Liver (tissue), 9 donors: ENCODE results near the gene NDUFA13. TPM values are rescaled to one million over a fixed set of nuclear protein-coding genes. Genes with fewer than 3 reads are reported as not detected.

Source experiments
- DNase-seq: peaks from one replicate; pipeline ENCODE4 v3.0.0-alpha.2; 2017; ENCODE audit warnings: low spot score
- H3K27ac ChIP-seq, 2 donors: one replicate each; pipeline ENCODE4 v1.7.0; 2013; ENCODE audit warnings: inconsistent platforms in 2 of 2, low read length in 2 of 2, control low read depth in 1 of 2, low read depth in 1 of 2, mild to moderate bottlenecking in 1 of 2
- H3K27me3 ChIP-seq, 4 donors: one replicate each; pipeline versions ENCODE4 v1.6.1 to v1.7.0; 2013; ENCODE audit warnings: low read length in 3 of 4, inconsistent platforms in 1 of 4, mild to moderate bottlenecking in 1 of 4, moderate library complexity in 1 of 4; ENCODE audit not compliant: control insufficient read depth in 4 of 4, insufficient read depth in 4 of 4
- H3K36me3 ChIP-seq, 4 donors: one replicate each; pipeline versions ENCODE4 v1.6.1 to v1.7.0; 2013; ENCODE audit warnings: low read length in 3 of 4, mild to moderate bottlenecking in 3 of 4, low read depth in 1 of 4, moderate library complexity in 1 of 4; ENCODE audit not compliant: control insufficient read depth in 4 of 4, insufficient read depth in 3 of 4
- H3K4me1 ChIP-seq, 4 donors: one replicate each; pipeline versions ENCODE4 v1.6.1 to v1.7.0; 2013; ENCODE audit warnings: low read length in 3 of 4, mild to moderate bottlenecking in 3 of 4, moderate library complexity in 1 of 4; ENCODE audit not compliant: control insufficient read depth in 4 of 4, insufficient read depth in 4 of 4
- H3K4me3 ChIP-seq, 3 donors: one replicate each; pipeline versions ENCODE4 v1.6.1 to v1.7.0; 2013; ENCODE audit warnings: low read length in 3 of 3, control low read depth in 1 of 3, low read depth in 1 of 3, mild to moderate bottlenecking in 1 of 3
- H3K9ac ChIP-seq, 2 donors: one replicate each; pipeline ENCODE4 v1.7.0; 2013; ENCODE audit warnings: low read length in 2 of 2, mild to moderate bottlenecking in 2 of 2, moderate library complexity in 2 of 2, control low read depth in 1 of 2, low read depth in 1 of 2
- H3K9me3 ChIP-seq, 4 donors: one replicate each; pipeline versions ENCODE4 v1.6.1 to v1.7.0; 2013; ENCODE audit warnings: low read length in 3 of 4; ENCODE audit not compliant: control insufficient read depth in 4 of 4
- CTCF ChIP-seq: fragments of 150-350 bp; IDR thresholded peaks from 2 replicates; pipeline ENCODE4 v1.5.1; 2017; ENCODE audit warnings: improper control_type of control experiment, low read depth, low read length; ENCODE audit not compliant: missing input control
- EGR1 ChIP-seq, 2 donors: IDR thresholded peaks; 2 replicates each; pipeline ENCODE4 v1.6.1; 2016 to 2018; ENCODE audit warnings: antibody characterized with exemption in 2 of 2, low read depth in 2 of 2
- FOXA1 ChIP-seq: IDR thresholded peaks from 2 replicates; pipeline ENCODE4 v1.6.1; 2016; ENCODE audit warnings: antibody characterized with exemption
- GABPA ChIP-seq, 2 donors: IDR thresholded peaks in 1 of 2; conservative IDR thresholded peaks in 1 of 2; 2 replicates each; pipeline ENCODE4 v1.6.1; 2016; ENCODE audit warnings: antibody characterized with exemption in 2 of 2, mild to moderate bottlenecking in 1 of 2, moderate library complexity in 1 of 2
- HNF4A ChIP-seq, 2 donors: conservative IDR thresholded peaks; 2 replicates each; pipeline ENCODE4 v1.6.1; 2016; ENCODE audit warnings: antibody characterized with exemption in 2 of 2, mild to moderate bottlenecking in 2 of 2
- HNF4G ChIP-seq: IDR thresholded peaks from 2 replicates; pipeline ENCODE4 v1.6.1; 2016; ENCODE audit warnings: antibody characterized with exemption
- MAX ChIP-seq: IDR thresholded peaks from 2 replicates; pipeline ENCODE4 v1.6.1; 2016; ENCODE audit warnings: antibody characterized with exemption
- NR2F2 ChIP-seq: IDR thresholded peaks from 2 replicates; pipeline ENCODE4 v1.6.1; 2016; ENCODE audit warnings: antibody characterized with exemption
- RAD21 ChIP-seq, 2 donors: IDR thresholded peaks; 2 replicates each; pipeline ENCODE4 v1.6.1; 2016; ENCODE audit warnings: antibody characterized with exemption in 2 of 2, mild to moderate bottlenecking in 2 of 2
- RXRA ChIP-seq, 2 donors: IDR thresholded peaks; 2 replicates each; pipeline ENCODE4 v1.6.1; 2017 to 2018; ENCODE audit warnings: antibody characterized with exemption in 2 of 2, mild to moderate bottlenecking in 1 of 2
- TAF1 ChIP-seq: conservative IDR thresholded peaks from 2 replicates; pipeline ENCODE4 v1.6.1; 2016; ENCODE audit warnings: antibody characterized with exemption, mild to moderate bottlenecking
- YY1 ChIP-seq: IDR thresholded peaks from 2 replicates; pipeline ENCODE4 v1.6.1; 2016; ENCODE audit warnings: antibody characterized with exemption, mild to moderate bottlenecking
- WGBS: extraction: QIAGEN DNeasy Blood & Tissue Kit; methylation state at CpG from one replicate; pipeline ENCODE4 v1.1.7; 2013; 5-methylcytosine and 5-hydroxymethylcytosine counted together
- polyA plus RNA-seq, 2 donors: library from polyadenylated mRNA; stranded (reverse) in 1 of 2; unstranded in 1 of 2; fragments of 200-250 nt in 1 of 2; fragments of >200 nt in 1 of 2; fragmentation: Nextera tagmentation in 1 of 2; extraction: Ambion mirVana in 1 of 2; gene quantifications; one replicate each; pipeline versions ENCODE4 v1.2.1 to v1.2.3, GENCODE V29; 2013 to 2015
- total RNA-seq, 2 donors: library from RNA; depleted of rRNA; stranded (reverse); fragments of >200 nt; gene quantifications; one replicate each; pipeline ENCODE4 v1.2.3, GENCODE V29; 2014
- TF ChIP-seq, protein P1 (sequence below): IDR thresholded peaks from 2 replicates; pipeline ENCODE4 v1.6.1; 2016; ENCODE audit warnings: antibody characterized with exemption, mild to moderate bottlenecking
- donor health status: healthy.
- donor health status: healthy.
- donor health status: healthy.
- donor health status: healthy.
- donor health status: healthy.

NDUFA13 gene
- total and polyA plus RNA-seq, 4 donors: 45.3 to 239 (median 130) TPM

DNA sequence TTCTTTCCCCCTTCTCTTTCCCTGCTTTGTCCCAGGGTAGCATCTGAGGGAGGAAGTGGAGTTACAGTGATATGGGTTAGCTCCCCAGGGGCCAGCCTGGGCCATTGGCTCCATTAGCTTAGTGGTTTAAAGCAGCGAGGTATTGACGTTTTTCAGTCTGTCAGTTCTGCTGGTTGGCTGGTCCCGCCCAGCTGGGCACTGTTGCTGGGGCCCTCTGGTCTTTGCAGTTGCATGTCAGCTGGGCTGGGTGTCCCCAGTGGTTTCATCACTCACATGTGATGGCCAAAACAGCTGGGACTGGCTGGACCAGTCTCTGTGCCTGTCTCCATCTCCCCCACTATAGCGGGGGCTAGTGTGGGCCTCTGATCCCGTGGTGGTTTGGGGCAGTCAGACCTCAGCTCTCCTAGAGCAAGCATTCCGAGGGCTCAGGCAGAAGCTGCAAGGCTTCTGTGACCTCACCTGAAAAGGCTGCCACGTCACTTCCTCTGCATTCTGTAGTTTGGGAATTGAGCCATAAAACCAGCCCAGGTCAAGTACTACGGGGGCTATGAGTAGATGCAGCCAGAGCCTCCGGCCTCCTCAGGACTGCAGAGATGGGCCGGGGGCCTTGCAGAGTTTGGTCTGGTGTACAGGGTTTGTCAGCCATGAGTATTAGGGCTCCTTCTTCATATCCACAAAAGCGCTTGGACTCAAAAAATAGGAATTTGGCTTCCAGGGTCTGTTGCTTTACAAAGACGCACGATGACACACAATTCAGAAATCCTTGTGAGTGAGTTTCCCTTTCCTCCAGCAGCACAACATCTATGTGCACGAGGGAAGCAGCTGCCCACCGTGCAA is 30.6 kb upstream of the NDUFA13 start:
- Histone ChIP-seq H3K9me3 (no peaks in the 10 kb centered on the region), H3K4me1 (peaks cover 14 to 43% (median 36%) of the 10 kb centered on the region in 4 donors), H3K4me3 (no peak overlapping the region), H3K27me3 (no peaks in the 10 kb centered on the region), H3K9ac (no peak overlapping the region), H3K27ac (no peak overlapping the region), H3K36me3 (peaks cover 0 to 4% (median 2%) of the 10 kb centered on the region in 4 donors)
- TF ChIP-seq CTCF (no peak), TAF1 (no peak)
- DNase-seq: no peak
- 87% methylated on average over 15 of the region's 15 CpGs for WGBS

DNA sequence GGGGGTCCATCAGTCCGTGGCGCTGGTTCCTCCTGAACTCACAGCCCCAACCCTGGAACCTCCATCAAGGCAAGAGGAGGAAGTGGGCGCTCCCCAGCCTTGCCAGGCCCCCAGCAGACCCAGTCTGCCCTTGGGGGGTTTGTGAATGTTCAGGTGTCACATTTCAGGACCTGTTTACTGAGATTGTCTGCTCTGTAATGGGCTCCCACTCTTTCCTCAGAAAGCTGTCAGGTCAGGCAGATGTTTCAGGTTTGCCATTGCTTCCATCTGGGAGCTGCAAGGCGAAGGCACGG is 30.1 kb upstream of the NDUFA13 start:
- Histone ChIP-seq H3K36me3 (peaks cover 0 to 4% (median 2%) of the 10 kb centered on the region in 4 donors), H3K27ac (no peak overlapping the region)
- no peak for DNase-seq

More for the DNA sequence above, 30.1 kb upstream of the NDUFA13 start:
- no peaks in the 10 kb centered on the region for H3K27me3 ChIP-seq
- 96% methylated on average over 5 of the region's 5 CpGs for WGBS
- TF ChIP-seq YY1: no peak
- TF ChIP-seq RXRA (IDR thresholded peaks at IDR 0.05): no peak
- TF ChIP-seq NR2F2: no peak
- TF ChIP-seq, protein P1, sequence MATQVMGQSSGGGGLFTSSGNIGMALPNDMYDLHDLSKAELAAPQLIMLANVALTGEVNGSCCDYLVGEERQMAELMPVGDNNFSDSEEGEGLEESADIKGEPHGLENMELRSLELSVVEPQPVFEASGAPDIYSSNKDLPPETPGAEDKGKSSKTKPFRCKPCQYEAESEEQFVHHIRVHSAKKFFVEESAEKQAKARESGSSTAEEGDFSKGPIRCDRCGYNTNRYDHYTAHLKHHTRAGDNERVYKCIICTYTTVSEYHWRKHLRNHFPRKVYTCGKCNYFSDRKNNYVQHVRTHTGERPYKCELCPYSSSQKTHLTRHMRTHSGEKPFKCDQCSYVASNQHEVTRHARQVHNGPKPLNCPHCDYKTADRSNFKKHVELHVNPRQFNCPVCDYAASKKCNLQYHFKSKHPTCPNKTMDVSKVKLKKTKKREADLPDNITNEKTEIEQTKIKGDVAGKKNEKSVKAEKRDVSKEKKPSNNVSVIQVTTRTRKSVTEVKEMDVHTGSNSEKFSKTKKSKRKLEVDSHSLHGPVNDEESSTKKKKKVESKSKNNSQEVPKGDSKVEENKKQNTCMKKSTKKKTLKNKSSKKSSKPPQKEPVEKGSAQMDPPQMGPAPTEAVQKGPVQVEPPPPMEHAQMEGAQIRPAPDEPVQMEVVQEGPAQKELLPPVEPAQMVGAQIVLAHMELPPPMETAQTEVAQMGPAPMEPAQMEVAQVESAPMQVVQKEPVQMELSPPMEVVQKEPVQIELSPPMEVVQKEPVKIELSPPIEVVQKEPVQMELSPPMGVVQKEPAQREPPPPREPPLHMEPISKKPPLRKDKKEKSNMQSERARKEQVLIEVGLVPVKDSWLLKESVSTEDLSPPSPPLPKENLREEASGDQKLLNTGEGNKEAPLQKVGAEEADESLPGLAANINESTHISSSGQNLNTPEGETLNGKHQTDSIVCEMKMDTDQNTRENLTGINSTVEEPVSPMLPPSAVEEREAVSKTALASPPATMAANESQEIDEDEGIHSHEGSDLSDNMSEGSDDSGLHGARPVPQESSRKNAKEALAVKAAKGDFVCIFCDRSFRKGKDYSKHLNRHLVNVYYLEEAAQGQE: no peak
- TF ChIP-seq HNF4A (conservative IDR thresholded peaks at IDR 0.05): no peak
- TF ChIP-seq MAX: no peak
- TF ChIP-seq CTCF: no peak
- TF ChIP-seq FOXA1: no peak
- TF ChIP-seq RAD21 (IDR thresholded peaks at IDR 0.05): no peak
- no peak for TF ChIP-seq HNF4G
- TF ChIP-seq EGR1 (IDR thresholded peaks at IDR 0.05; ENCODE audit: low read depth in 2 of 2): no peak
- TF ChIP-seq GABPA (IDR thresholded peaks at IDR 0.05 in 1 of 2, conservative IDR thresholded peaks at IDR 0.05 in 1 of 2): no peak
- H3K4me3 ChIP-seq: no peak overlapping the region
- no peak overlapping the region for H3K9ac ChIP-seq
- peaks cover 14 to 46% (median 37%) of the 10 kb centered on the region in 4 donors for H3K4me1 ChIP-seq
- H3K9me3 ChIP-seq: no peaks in the 10 kb centered on the region
